Measurements from ENCODE around the gene SLCO2B1. TPM values are rescaled to one million over a fixed set of nuclear protein-coding genes. Genes with fewer than 3 reads are reported as not detected.

Gene SLCO2B1
- total RNA-seq, 1 experiment from 2014 or later: not detected

- Histone ChIP-seq H3K56ac (ENCODE audit: insufficient read length, low read depth, low read length) (no peak overlapping the region), H2BK5ac (ENCODE audit: insufficient read length, low read length) (no peak overlapping the region), H2BK12ac (ENCODE audit: insufficient read length, low read depth, low read length) (no peak overlapping the region), H4K8ac (replicated peaks; ENCODE audit: insufficient read length, low read depth, low read length) (no peak overlapping the region), H3K23ac (ENCODE audit: insufficient read length, low read depth, low read length) (no peak overlapping the region), H3K14ac (ENCODE audit: insufficient read depth, low read length) (no peak overlapping the region), H3K27ac (ENCODE audit: insufficient read length, low read depth, low read length) (no peak overlapping the region), H4K20me1 (ENCODE audit: control insufficient read depth, insufficient read depth, insufficient read length) (no peaks in the 10 kb centered on the region), H3K4ac (ENCODE audit: low read depth, low read length) (no peak overlapping the region), H3K18ac (ENCODE audit: insufficient read length, low read depth, low read length) (no peak overlapping the region), H4K5ac (ENCODE audit: insufficient read length, low read depth, low read length) (no peak overlapping the region), H4K91ac (ENCODE audit: insufficient read length, low read depth, low read length) (no peak overlapping the region), H3K9me3 (ENCODE audit: control insufficient read depth, low read depth, low read length) (no peaks in the 10 kb centered on the region), H3K9ac (ENCODE audit: extremely low read depth, insufficient read length, low read length) (no peak overlapping the region), H3K4me1 (ENCODE audit: insufficient read depth, low read length) (peaks cover 2% of the 10 kb centered on the region; the same call in 1 of the 2 replicates), H2BK20ac (ENCODE audit: low read depth, low read length, poor library complexity, severe bottlenecking) (no peak overlapping the region), H3K79me2 (ENCODE audit: insufficient read depth, low read length) (no peaks in the 10 kb centered on the region), H3T11ph (ENCODE audit: low read length) (no peak overlapping the region), H3K4me2 (ENCODE audit: insufficient read depth, insufficient read length, low read length) (no peak overlapping the region), H2BK120ac (ENCODE audit: low read depth, low read length, poor library complexity, severe bottlenecking) (no peak overlapping the region), H3K23me2 (ENCODE audit: insufficient read length, low read depth, low read length, poor library complexity, severe bottlenecking) (no peaks in the 10 kb centered on the region), H2BK15ac (ENCODE audit: low read depth, low read length) (no peak overlapping the region), H3K79me1 (ENCODE audit: insufficient read depth, low read depth, low read length, poor library complexity, severe bottlenecking) (no peaks in the 10 kb centered on the region), H3K27me3 (ENCODE audit: insufficient read depth, low read length) (no peaks in the 10 kb centered on the region), H2AK5ac (ENCODE audit: insufficient read length, low read length) (no peak overlapping the region), H2AFZ (ENCODE audit: low read length) (no peak overlapping the region)
- Mint-ChIP-seq H3K27ac (no peak overlapping the region), H3K4me1 (peaks cover 14 to 17% of the 10 kb centered on the region in 2 experiments), H3K9me3 (peaks cover 10 to 15% of the 10 kb centered on the region in 2 experiments), H3K27me3 (ENCODE audit: low read depth) (peaks cover 7% of the 10 kb centered on the region), H3K4me3 (no peak overlapping the region), H3K36me3 (ENCODE audit: insufficient read depth in 1 of 3, low read depth in 3 of 3) (peaks cover 0 to 5% (median 4%) of the 10 kb centered on the region in 3 experiments; a peak in 5 of 7 replicates)
- WGBS (ENCODE audit: extremely low coverage, insufficient read length, low lambda C conversion rate): no CpG with 5 or more reads among the region's 8 CpGs
- no peak for DNase-seq
- no peak for TF ChIP-seq CTCF (conservative IDR thresholded peaks at IDR 0.05)
These were observed 49.3 kb upstream of the SLCO2B1 start for GRCh38 chr11:75101424-75102128.

Data from H9 (cell line).